K562 (cell line): Measurements from ENCODE around the gene RECK. TPM values are rescaled to one million over a fixed set of nuclear protein-coding genes. Genes with fewer than 3 reads are reported as not detected.

Source experiments
- ATAC-seq: fragments of 200-7000 bp; cut with Tn5 transposase; 3 replicates; pipeline ENCODE4 v1.9.1; 2020; ENCODE audit warnings: moderate library complexity
- BruUV-seq: library from RNA; stranded (reverse); fragments of 400-500 nt; replicated peaks from 2 replicates; lab custom pipeline; 2021; lab: Mats Ljungman, UMichigan
- CTCF ChIA-PET: fragments of 300-600 bp; formaldehyde crosslinking; extraction: SDS; loops from one replicate; lab custom pipeline; 2021; ENCODE audit warnings: low intra/inter-chr PET ratio; lab: Yijun Ruan, JAX
- POLR2A ChIA-PET: fragments of 300-600, 350-650 bp; sonication (Branson Sonifier 250); formaldehyde crosslinking; extraction: SDS; loops from one replicate; lab custom pipeline; 2021; ENCODE audit warnings: antibody characterized with exemption, inconsistent platforms; lab: Yijun Ruan, JAX
- DNase-seq, 4 experiments: peaks; one replicate each; pipeline versions ENCODE4 v3.0.0 to v3.0.0-alpha.2; 2011 to 2018; ENCODE audit warnings: low spot score in 3 of 4, mixed read lengths in 3 of 4; ENCODE audit errors: extremely low read depth in 1 of 4
- FAIRE-seq: peaks from 2 replicates; lab custom pipeline; 2011; peaks lifted over from hg19 to GRCh38; lab: Jason Lieb, UNC
- H2AFZ ChIP-seq: 2 replicates; pipeline ENCODE4 v1.6.0; 2011; ENCODE audit warnings: low read depth, low read length, control low read depth, inconsistent platforms
- H3K27ac ChIP-seq: fragments of 200-600 bp; 3 replicates; pipeline ENCODE4 v1.8.0; 2011; ENCODE audit warnings: low read depth, mild to moderate bottlenecking, control low read depth, inconsistent platforms, low read length, moderate library complexity, mixed read lengths; ENCODE audit errors: extremely low read depth
- H3K27me3 ChIP-seq, 2 experiments: fragments of 300-600 bp in 1 of 2; 2 replicates in 1 of 2; 3 replicates in 1 of 2; pipeline versions ENCODE4 v1.6.0 to v1.8.0; 2011; ENCODE audit warnings: inconsistent platforms in 2 of 2, low read length in 2 of 2, mild to moderate bottlenecking in 1 of 2, mixed read lengths in 1 of 2, moderate library complexity in 1 of 2; ENCODE audit not compliant: control insufficient read depth in 2 of 2, insufficient read depth in 2 of 2
- H3K36me3 ChIP-seq: fragments of 300-600 bp; 3 replicates; pipeline ENCODE4 v1.8.0; 2011; ENCODE audit warnings: mild to moderate bottlenecking, low read length, inconsistent platforms; ENCODE audit not compliant: control insufficient read depth, insufficient read depth
- H3K4me1 ChIP-seq, 2 experiments: fragments of 200-600 bp in 1 of 2; replicated peaks in 1 of 2; 2 replicates in 1 of 2; 3 replicates in 1 of 2; pipeline versions ENCODE4 v1.5.1 to v1.8.0; 2011; ENCODE audit warnings: inconsistent platforms in 2 of 2, low read length in 2 of 2, mild to moderate bottlenecking in 1 of 2, mixed read lengths in 1 of 2, moderate library complexity in 1 of 2; ENCODE audit not compliant: control insufficient read depth in 2 of 2, insufficient read depth in 2 of 2
- H3K4me2 ChIP-seq: 2 replicates; pipeline ENCODE4 v1.6.1; 2011; ENCODE audit warnings: low read length, control low read depth, inconsistent platforms, mixed read lengths; ENCODE audit not compliant: insufficient read depth
- H3K4me3 ChIP-seq: fragments of 200-600 bp; sonication (generic), shearing (Covaris generic); 2 replicates; pipeline ENCODE4 v1.5.1; 2016; ENCODE audit warnings: control low read depth, inconsistent platforms
- H3K79me2 ChIP-seq: fragments of 200-600 bp; 3 replicates; pipeline ENCODE4 v1.8.0; 2011; ENCODE audit warnings: low read length, inconsistent platforms; ENCODE audit not compliant: control insufficient read depth, insufficient read depth
- H3K9ac ChIP-seq, 2 experiments: 2 replicates each; pipeline versions ENCODE4 v1.6.0 to v1.6.1; 2011; ENCODE audit warnings: low read depth in 2 of 2, low read length in 2 of 2, control low read depth in 1 of 2, inconsistent platforms in 1 of 2, mild to moderate bottlenecking in 1 of 2, mixed read lengths in 1 of 2; ENCODE audit not compliant: insufficient read depth in 1 of 2
- H3K9me1 ChIP-seq: one replicate; pipeline ENCODE4 v1.6.0; 2011; ENCODE audit warnings: inconsistent platforms, mild to moderate bottlenecking, low read length, moderate library complexity; ENCODE audit not compliant: control insufficient read depth, insufficient read depth
- H3K9me3 ChIP-seq: replicated peaks from 2 replicates; pipeline ENCODE4 v1.5.1; 2011; ENCODE audit warnings: low read depth, low read length, inconsistent platforms; ENCODE audit not compliant: control insufficient read depth, insufficient read depth
- H4K20me1 ChIP-seq: replicated peaks from 2 replicates; pipeline ENCODE4 v1.6.1; 2011; ENCODE audit warnings: low read length, inconsistent platforms, mixed read lengths; ENCODE audit not compliant: control insufficient read depth, insufficient read depth
- EWSR1 ChIP-seq: fragments of 450-650 bp; IDR thresholded peaks from 2 replicates; pipeline ENCODE4 v1.6.1; 2018; ENCODE audit warnings: borderline replicate concordance, mild to moderate bottlenecking, low read depth, moderate library complexity; ENCODE audit not compliant: partially characterized antibody
- FOXA1 ChIP-seq: fragments of 450-650 bp; IDR thresholded peaks from 2 replicates; pipeline ENCODE4 v1.6.1; 2016; ENCODE audit warnings: mild to moderate bottlenecking, borderline replicate concordance
- GATA2 ChIP-seq: sonication (generic); formaldehyde crosslinking; IDR thresholded peaks from 2 replicates; pipeline ENCODE4 v1.4.0; 2020; ENCODE audit warnings: mild to moderate bottlenecking, missing genetic modification reagents
- HOMEZ ChIP-seq: fragments of 250-450 bp; sonication (Bioruptor Pico); IDR thresholded peaks from 2 replicates; pipeline ENCODE4 v1.4.0; 2020; ENCODE audit warnings: mild to moderate bottlenecking, moderate library complexity
- MED1 ChIP-seq: sonication (generic); formaldehyde crosslinking; IDR thresholded peaks from 2 replicates; pipeline ENCODE4 v1.8.1; 2023; ENCODE audit warnings: missing genetic modification reagents, borderline replicate concordance
- MTA2 ChIP-seq: fragments of 450-650 bp; IDR thresholded peaks from 2 replicates; pipeline ENCODE4 v1.6.1; 2016; ENCODE audit warnings: low read depth
- POLR2B ChIP-seq: fragments of 450-650 bp; IDR thresholded peaks from 2 replicates; pipeline ENCODE4 v1.6.1; 2018; ENCODE audit warnings: low read depth; ENCODE audit not compliant: partially characterized antibody
- SMARCE1 ChIP-seq: fragments of 450-650 bp; IDR thresholded peaks from 2 replicates; pipeline ENCODE4 v1.7.1; 2016; ENCODE audit warnings: mild to moderate bottlenecking
- STAT5A ChIP-seq: IDR thresholded peaks from 2 replicates; pipeline ENCODE4 v1.6.1; 2012; ENCODE audit warnings: low read length, inconsistent platforms, borderline replicate concordance
- THRAP3 ChIP-seq: fragments of 450-650 bp; IDR thresholded peaks from 2 replicates; pipeline ENCODE4 v1.6.1; 2016; ENCODE audit warnings: mild to moderate bottlenecking, inconsistent platforms, borderline replicate concordance
- ZKSCAN8 ChIP-seq: fragments of 200-800 bp; sonication (Bioruptor generic); IDR thresholded peaks from 2 replicates; pipeline ENCODE4 v1.6.1; 2016; ENCODE audit warnings: missing genetic modification characterization, missing compliant biosample characterization
- ZNF354B ChIP-seq: fragments of 250-450 bp; sonication (Bioruptor Pico); IDR thresholded peaks from 2 replicates; pipeline ENCODE4 v1.4.0; 2020
- ZNF583 ChIP-seq: fragments of 250-450 bp; sonication (Bioruptor Pico); IDR thresholded peaks from 2 replicates; pipeline ENCODE4 v1.4.0; 2020
- WGBS: fragments of 100-300 bp; shearing (Covaris generic); methylation state at CpG from one replicate; pipeline ENCODE4 v1.1.6; 2016; ENCODE audit warnings: low coverage, mixed read lengths; ENCODE audit not compliant: insufficient coverage; ENCODE audit errors: missing lambda C conversion rate; 5-methylcytosine and 5-hydroxymethylcytosine counted together
- in situ Hi-C: fragments of 300-500 bp; cut with MboI; formaldehyde crosslinking; loops from 4 replicates; pipeline ENCODE4 v1.15.0; 2018; ENCODE audit warnings: inconsistent platforms, mixed read lengths
- intact Hi-C: fragments of 100-400 bp; cut with micrococcal nuclease; formaldehyde crosslinking; loops from 2 replicates; pipeline ENCODE4 v1.14.2; 2022
- polyA plus RNA-seq, 8 experiments: library from polyadenylated mRNA; depleted of rRNA in 4 of 8; stranded (reverse) in 5 of 8; unstranded in 3 of 8; fragments of >200 nt; fragmentation: Nextera tagmentation in 2 of 8; fragmentation: Illumina TruSeq in 1 of 8; extraction: Ambion mirVana in 2 of 8; extraction: Trizol in 1 of 8; gene quantifications; 2 replicates each; pipeline versions ENCODE4 v1.2.1 to v1.2.3, GENCODE V29; 2011 to 2014; ENCODE audit warnings: inconsistent platforms in 1 of 8, missing spikeins in 1 of 8
- total RNA-seq, 7 experiments: library from RNA; depleted of rRNA in 6 of 7; stranded (reverse); fragments of >200 nt in 6 of 7; fragmentation: Illumina TruSeq in 2 of 7; extraction: Trizol in 2 of 7; gene quantifications; 2 replicates each; pipeline versions ENCODE4 v1.2.1 to v1.2.3, GENCODE V29; 2011 to 2021; ENCODE audit warnings: low replicate concordance in 1 of 7
- TF ChIP-seq, protein P1 (sequence below): fragments of 250-450 bp; sonication (Bioruptor Pico); IDR thresholded peaks from 2 replicates; pipeline ENCODE4 v1.5.0; 2022; ENCODE audit warnings: mild to moderate bottlenecking
- TF ChIP-seq, protein P2 (sequence below): fragments of 250-450 bp; sonication (Bioruptor Pico); IDR thresholded peaks from 2 replicates; pipeline ENCODE4 v1.5.1; 2021; ENCODE audit warnings: mild to moderate bottlenecking

The RECK gene
- total and polyA plus RNA-seq, 9 of the 15 experiments (the other 6 are each of a cell fraction or from before 2014, with no cell fraction given) = 0.04 to 0.36 (median 0.16) TPM

DNA sequence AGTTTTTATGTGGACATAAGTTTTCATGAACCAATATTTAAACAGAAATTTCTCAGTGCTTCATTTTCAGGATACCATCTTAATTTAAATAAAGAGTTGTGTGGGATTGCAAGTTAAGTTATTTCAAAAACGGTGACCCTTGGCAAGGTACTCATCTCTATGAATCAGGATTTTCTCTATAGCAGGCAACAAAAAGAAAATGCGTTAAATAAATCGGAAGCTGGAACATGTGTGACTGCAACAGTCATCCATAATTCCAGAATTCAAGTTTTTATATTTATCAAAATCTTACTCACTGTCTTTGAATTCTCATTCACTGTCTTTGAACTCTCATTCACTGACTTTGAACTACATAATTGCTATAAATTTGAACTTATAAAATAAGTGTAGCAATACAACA is 5.8 kb upstream of the RECK start:
- no TSS peak for BruUV-seq
- ChIA-PET POLR2A (no interaction called here), CTCF (no interaction called here)
- intact Hi-C loops = no loop called here
- H3K27ac ChIP-seq = no peak overlapping the region
- no peaks in the 10 kb centered on the region for H3K36me3 ChIP-seq
- no peaks in the 10 kb centered on the region; a peak in 2 of 5 replicates for H3K27me3 ChIP-seq
- H3K79me2 ChIP-seq = no peaks in the 10 kb centered on the region
- H3K4me2 ChIP-seq = no peak overlapping the region
- H3K4me1 ChIP-seq = no peaks in the 10 kb centered on the region
- in situ Hi-C loops = no loop called here
- H2AFZ ChIP-seq = no peak overlapping the region
- FAIRE-seq (no peak), DNase-seq (no peak), ATAC-seq (no peak)
- no peaks in the 10 kb centered on the region for H3K9me1 ChIP-seq
- no peaks in the 10 kb centered on the region for H3K9me3 ChIP-seq
- no peak for TF ChIP-seq ZKSCAN8 (CRISPR knock-in tag)
- TF ChIP-seq, protein P1, sequence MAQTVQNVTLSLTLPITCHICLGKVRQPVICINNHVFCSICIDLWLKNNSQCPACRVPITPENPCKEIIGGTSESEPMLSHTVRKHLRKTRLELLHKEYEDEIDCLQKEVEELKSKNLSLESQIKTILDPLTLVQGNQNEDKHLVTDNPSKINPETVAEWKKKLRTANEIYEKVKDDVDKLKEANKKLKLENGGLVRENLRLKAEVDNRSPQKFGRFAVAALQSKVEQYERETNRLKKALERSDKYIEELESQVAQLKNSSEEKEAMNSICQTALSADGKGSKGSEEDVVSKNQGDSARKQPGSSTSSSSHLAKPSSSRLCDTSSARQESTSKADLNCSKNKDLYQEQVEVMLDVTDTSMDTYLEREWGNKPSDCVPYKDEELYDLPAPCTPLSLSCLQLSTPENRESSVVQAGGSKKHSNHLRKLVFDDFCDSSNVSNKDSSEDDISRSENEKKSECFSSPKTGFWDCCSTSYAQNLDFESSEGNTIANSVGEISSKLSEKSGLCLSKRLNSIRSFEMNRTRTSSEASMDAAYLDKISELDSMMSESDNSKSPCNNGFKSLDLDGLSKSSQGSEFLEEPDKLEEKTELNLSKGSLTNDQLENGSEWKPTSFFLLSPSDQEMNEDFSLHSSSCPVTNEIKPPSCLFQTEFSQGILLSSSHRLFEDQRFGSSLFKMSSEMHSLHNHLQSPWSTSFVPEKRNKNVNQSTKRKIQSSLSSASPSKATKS (CRISPR knock-in tag) = no peak
- TF ChIP-seq, protein P2, sequence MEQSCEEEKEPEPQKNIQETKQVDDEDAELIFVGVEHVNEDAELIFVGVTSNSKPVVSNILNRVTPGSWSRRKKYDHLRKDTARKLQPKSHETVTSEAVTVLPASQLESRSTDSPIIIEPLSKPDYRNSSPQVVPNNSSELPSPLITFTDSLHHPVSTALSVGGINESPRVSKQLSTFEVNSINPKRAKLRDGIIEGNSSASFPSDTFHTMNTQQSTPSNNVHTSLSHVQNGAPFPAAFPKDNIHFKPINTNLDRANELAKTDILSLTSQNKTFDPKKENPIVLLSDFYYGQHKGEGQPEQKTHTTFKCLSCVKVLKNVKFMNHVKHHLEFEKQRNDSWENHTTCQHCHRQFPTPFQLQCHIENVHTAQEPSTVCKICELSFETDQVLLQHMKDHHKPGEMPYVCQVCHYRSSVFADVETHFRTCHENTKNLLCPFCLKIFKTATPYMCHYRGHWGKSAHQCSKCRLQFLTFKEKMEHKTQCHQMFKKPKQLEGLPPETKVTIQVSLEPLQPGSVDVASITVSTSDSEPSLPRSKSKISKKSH (CRISPR knock-in tag) = no peak
- no peak for TF ChIP-seq GATA2 (CRISPR knock-in tag)
- no peak for TF ChIP-seq STAT5A
- TF ChIP-seq MTA2 = no peak
- TF ChIP-seq FOXA1 = no peak
- no peak for TF ChIP-seq HOMEZ (CRISPR knock-in tag)
- TF ChIP-seq ZNF583 (CRISPR knock-in tag) = no peak
- TF ChIP-seq SMARCE1 = no peak
- no peak for TF ChIP-seq POLR2B
- TF ChIP-seq ZNF354B = no peak
- no peak for TF ChIP-seq MED1 (CRISPR knock-in tag)
- no peak for TF ChIP-seq THRAP3
- no peak for TF ChIP-seq EWSR1
- no peak overlapping the region for H3K9ac ChIP-seq
- no peaks in the 10 kb centered on the region for H4K20me1 ChIP-seq
- 0% methylated on average over 3 of the region's 3 CpGs for WGBS
- no peak overlapping the region for H3K4me3 ChIP-seq
